Nasal cavity respiratory epithelium epithelial cell of viscerocranial mucosa (primary cell): Measurements from ENCODE around the gene MGAT5. TPM values are rescaled to one million over a fixed set of nuclear protein-coding genes. Genes with fewer than 3 reads are reported as not detected.

Source experiments
- total RNA-seq: library from RNA; depleted of rRNA; stranded (reverse); fragments of >200 nt; gene quantifications from 2 replicates; pipeline ENCODE4 v1.2.3, GENCODE V29; 2014

MGAT5 gene
- total RNA-seq: 75.5 and 77.9 TPM in 2 replicates

DNA sequence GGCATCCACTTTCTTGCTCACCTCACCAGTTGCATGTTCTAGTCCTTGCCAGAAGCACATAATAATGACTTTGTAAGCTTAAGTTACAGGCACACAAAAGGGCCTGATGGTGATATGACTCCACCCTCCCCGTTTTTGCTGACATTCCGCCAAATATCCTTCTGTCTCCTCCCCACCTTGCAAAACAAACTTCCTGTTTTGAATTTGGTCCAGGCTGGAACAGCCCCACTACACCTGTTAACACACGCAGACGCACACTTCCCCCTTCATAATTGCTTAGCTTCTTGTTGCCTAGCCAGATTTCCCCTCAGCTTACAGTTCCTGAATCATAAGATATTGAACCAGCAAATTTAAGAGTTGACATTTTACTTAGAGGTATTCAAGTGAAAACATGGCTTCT lies at the start of gene MGAT5:
MGAT5 (plus strand) TSS at position 269 of the 400 bp plus-strand sequence. CDS start 332 bp downstream, outside the sequence.

